Mesenteric fat pad (tissue), 1 donor: ENCODE measurements around the gene C4orf50. TPM values are rescaled to one million over a fixed set of nuclear protein-coding genes. Genes with fewer than 3 reads are reported as not detected.

Experiments used
- DNase-seq: peaks from one replicate; pipeline ENCODE4 v3.0.0-alpha.2; 2020; ENCODE audit warnings: low spot score
- total RNA-seq: library from RNA; stranded (reverse); fragmentation: NEBNext Ultra II Directional; extraction: Animal tissue kit (Norgen Biotek cat#: 25700); gene quantifications from one replicate; pipeline ENCODE4 v1.2.1, GENCODE V29; 2021
- donor health status: DM: yes; HTN: yes; CAD: no.

The C4orf50 gene
- total RNA-seq, 1 donor from 2014 or later: not detected

DNA sequence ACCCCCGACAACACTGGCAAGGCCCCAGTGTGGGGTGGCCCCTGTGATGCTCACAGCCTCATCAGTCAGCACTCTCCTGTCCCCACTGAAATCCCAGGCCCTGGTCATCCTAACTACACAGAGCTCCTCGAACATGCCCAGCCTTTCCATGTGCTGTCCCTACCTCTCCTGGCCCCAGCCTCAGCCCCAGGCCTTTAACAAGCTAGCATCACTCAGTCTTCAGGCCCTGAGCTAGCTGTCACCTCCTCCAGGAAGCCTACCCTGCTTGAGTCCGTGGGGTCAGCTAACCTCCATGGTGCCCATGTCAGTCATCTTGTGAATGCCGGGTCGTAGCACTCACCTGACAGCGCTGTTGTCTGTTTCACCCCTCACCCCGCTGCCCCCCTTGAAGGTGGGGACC, 25.6 kb upstream of the C4orf50 start:
- DNase-seq: no peak

- DNase-seq: no peak
These were observed 25.0 kb upstream of the C4orf50 start for GRCh38 chr4:6043188-6043587.

DNA sequence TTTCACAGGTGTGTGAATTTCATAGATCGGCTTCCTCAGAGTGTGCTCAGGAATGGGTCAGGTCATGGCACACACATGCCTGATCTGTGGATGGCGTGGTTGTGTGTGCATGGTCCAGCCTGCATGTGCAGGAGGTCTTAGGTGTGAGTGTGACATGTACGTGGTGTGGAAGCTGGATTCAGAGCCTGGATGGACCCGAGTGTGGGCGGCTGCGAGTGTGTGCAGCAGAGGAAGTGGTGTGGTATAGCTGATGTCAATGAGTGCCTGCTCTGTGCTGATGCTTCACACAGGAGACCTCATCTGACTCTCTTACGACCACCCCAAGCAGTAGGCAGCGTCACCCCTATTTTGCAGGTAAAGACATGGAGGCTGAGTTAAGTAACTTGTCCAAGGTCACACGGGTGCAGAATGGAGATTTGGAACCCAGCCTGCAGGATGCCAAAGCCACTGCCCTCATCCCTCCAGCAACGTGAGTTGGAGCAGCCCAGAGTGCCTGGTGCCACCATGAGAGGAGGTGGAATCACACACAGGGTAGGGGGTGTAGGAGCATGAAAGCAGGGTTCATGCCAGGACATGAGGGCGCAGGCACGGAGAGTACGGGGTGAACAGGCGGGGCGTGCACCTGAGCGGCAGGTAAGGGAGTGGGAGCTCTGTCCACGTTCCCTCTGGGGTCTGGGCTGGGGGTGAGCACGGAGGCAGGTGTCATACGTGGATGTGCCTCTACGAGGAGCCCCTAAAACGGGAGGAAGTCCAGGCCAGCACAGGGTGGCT, 24.2 kb upstream of the C4orf50 start:
- DNase-seq: no peak

- DNase-seq: no peak
These were observed 23.6 kb upstream of the C4orf50 start for GRCh38 chr4:6041800-6042199.

- no peak for DNase-seq
These were observed 20.5 kb upstream of the C4orf50 start for GRCh38 chr4:6038711-6039110.

DNA sequence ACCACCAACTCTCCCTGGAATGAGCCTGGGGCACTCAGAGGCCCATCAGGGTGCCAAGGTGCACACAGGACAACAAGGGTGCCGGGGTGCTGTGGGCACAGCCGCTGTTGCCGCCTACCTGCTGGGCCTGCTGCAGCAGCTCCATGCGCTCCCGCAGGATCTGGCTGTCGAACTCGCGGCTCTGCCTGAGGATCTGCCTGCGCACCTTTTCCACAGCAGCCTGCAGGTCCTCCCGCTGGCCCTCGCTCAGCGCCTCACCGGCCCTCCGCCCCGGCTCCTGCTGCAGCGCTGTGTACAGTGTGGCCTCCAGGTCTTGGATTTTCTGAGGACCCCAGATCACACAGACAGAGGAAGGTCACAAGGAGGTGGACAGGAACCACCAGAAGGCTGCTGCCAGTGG, 17.6 kb upstream of the C4orf50 start:
- no peak for DNase-seq

- DNase-seq: no peak
These were observed 15.2 kb upstream of the C4orf50 start for GRCh38 chr4:6033381-6033780.

DNA sequence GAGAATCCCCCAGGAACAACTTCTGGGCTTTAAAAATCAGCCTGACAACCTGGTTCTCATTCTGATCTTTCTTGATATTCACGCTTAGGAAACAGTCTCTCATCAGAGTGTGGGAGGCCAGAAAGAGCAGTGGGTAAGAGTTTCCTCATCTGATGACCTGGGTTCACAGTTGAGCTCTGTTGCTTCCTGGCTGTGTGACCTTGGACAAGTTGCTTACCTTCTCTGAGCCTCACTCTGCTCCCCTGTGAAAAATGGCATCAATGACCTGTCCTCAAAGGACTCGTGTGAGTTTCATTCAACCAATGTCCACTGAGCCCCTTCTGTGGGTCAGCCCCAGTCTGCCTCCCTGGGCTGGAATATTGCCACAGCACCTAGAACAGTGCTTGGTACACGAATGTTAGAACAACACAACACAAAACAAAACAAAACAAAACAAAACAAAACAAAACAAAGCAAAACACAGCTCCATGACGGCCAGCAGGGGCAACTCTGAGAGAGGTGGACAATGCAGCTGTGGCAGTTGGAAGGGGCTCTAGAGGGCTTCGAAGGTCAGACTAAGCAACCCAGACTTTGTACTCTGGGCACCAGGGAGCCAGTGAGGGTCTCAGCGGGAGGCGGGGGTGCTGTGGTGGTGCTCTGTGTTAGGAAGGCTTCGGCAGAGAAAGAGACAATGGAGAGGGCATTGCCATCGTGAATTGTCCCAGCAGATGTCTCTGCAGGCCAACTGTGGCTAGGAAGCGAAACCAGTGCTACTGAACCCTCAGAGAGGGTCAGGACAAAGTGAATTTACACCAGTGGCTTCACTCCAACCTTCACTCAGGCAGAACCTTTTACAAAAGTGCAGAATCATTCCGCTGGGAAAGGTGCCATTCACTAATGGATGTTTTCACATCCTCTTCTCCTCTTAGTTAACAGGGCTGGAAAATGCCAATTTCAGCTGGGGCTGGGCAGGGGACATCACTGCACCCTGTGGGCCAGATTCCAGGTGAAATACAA, 14.3 kb upstream of the C4orf50 start:
- DNase-seq: no peak

- no peak for DNase-seq
These were observed 13.6 kb upstream of the C4orf50 start for GRCh38 chr4:6031846-6032245.

DNA sequence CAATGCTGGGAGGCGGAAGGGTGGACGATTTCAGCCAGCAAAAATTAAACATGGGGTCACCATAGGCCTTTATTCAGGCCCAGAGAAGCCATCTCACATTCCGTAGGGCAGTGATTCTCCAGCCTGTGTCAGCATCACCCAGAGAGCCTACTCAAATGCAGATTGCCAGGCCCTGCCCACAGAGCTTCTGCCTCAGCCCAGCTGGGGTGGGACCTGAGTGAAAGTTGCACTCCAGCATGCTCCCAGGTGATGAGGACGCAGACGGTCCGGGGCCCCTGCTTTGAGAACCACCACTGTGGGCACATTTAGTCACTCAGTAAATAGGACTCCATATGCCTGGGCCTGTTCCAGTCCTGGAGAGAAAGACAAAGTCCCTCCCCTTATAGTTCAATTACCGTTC, 12.4 kb upstream of the C4orf50 start:
- DNase-seq: no peak

GRCh38 chr4:6029254-6029653, 11.0 kb upstream of the C4orf50 start:
- no peak for DNase-seq

DNA sequence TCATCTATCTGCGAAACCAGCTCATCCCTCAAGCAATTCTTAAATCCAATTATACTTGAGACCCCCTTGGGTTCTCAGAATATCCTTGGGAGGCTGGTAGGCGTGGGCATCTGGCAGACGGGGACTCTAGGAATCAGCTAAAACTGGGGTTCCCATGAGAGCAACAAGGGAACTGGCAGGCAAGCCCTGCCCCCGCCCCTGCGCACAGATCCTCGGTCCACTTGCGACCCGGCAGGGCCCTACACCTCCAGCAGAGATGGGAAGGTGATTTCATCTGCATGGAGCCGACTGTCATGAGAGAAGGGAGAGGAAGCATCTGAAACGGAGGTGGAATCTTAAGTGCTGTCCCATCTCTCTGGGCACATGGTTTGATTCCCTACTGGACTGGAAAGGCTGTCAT, 9.9 kb upstream of the C4orf50 start:
- DNase-seq: no peak

DNA sequence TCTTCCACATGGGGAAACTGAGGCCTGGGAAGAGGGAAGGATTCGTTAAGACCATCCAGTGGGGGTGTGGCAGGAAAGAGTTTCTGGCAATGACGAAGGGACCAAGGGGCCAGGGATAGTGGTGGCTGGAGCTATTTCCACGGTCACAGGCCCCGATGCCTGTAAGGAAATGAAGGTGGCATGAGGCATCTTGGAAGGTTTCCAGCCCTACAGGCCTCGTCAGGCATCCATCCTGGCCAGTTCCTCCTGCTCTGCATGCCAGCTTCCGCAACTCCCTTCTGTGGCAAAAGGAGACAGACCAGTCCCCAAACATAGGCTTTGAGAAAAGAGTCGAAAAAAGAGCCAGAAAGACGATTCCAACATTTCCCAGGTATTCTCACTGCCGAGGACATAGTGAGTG, 9.2 kb upstream of the C4orf50 start:
- DNase-seq: no peak

DNA sequence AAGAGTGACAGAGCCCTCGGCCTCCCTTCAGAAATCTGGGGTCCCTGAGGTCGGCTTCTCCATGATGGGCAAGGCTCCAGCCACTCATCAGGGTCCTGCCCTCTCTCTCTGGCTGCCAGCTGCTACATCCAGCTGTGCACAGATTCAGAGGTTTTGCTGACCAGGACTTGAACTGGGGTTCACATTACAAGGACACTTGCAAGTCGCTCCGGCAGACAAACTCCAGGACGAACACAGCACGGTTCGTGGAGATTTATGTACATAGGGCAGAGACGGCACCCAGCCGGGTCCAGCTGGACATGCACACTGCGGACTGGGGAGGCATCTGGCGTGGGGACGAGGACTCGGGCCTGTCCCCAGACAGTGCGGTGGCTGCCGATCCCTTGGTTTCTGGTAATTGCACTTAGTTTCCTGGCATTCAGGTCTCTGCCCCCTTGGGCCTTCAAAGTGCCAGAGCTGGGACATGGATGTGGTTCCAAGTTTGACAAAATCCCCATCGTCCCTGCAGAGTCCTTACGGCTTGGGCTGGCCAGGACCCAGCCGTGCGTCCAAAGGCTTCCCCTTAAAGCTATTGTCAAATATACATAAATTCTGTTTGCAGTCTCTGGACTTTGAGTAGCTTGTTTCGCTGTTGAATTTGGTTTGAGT, 6.2 kb upstream of the C4orf50 start:
- no peak for DNase-seq

DNA sequence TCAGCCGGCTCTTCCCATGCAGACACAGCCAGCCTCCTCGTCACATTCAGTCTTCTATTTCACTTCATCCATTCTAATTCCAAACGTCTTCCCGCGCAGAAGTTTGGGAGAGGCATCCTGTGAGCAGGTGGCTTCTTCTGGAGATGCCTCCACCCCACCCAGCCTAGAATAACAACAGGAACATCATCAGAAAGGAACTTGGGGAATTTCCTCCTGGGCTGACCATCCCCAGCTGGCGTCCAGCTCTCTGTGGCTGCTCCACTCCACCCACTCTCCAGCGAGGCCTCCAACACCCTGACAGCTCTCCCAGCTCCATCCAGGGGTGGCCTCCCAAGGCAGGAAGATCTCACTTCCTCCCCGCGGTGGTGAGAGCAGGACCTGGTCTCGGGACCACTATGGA, 5.5 kb upstream of the C4orf50 start:
- no peak for DNase-seq

GRCh38 chr4:6022607-6023288, 4.5 kb upstream of the C4orf50 start:
- no peak for DNase-seq

- no peak for DNase-seq
These were observed 3.8 kb upstream of the C4orf50 start for GRCh38 chr4:6021831-6022606.

DNA sequence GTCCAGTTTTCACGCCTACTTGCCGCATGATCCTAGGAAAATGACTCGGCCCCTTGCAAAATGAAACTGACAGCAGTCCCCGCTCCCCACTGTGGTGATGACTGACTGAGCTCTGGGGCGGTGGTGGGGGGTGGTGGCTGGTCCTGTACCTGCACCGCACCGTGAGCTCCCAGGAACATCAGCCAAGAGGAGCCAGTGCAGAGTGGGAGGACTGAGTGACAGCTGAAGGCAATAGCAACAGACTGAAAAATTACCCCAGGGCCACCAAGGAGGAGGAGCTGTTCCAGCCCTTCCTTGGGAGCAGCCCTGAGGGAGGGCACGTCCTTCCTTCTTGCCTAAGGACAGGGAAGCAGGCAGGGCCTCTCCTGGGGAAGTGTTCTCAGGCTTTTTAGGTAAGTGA, 2.4 kb upstream of the C4orf50 start:
- no peak for DNase-seq

- DNase-seq: no peak
These were observed 1.4 kb upstream of the C4orf50 start for GRCh38 chr4:6019316-6020263.
